ENCODE data around the gene MAP2K3. TPM values are rescaled to one million over a fixed set of nuclear protein-coding genes. Genes with fewer than 3 reads are reported as not detected.

Gene MAP2K3
- total RNA-seq, 1 experiment from 2014 or later = 98.1 TPM

- ChIA-PET POLR2A (ENCODE audit: unreplicated experiment) (no interaction called here), CTCF (no interaction called here)
- Histone ChIP-seq H3F3A (ENCODE audit: insufficient read depth, low read depth) (no peaks in the 10 kb centered on the region), H3K9me3 (ENCODE audit: insufficient read depth, low read depth) (no peaks in the 10 kb centered on the region), H2AFZ (no peak overlapping the region), H3K9me2 (ENCODE audit: insufficient read depth) (no peaks in the 10 kb centered on the region), H3K4me3 (no peak overlapping the region), H3K27me3 (ENCODE audit: insufficient read depth, low read depth) (peaks cover 1% of the 10 kb centered on the region; the same call in 1 of the 2 replicates), H3K79me2 (ENCODE audit: low read depth) (peaks cover 31% of the 10 kb centered on the region), H3K27ac (no peak overlapping the region), H3K4me1 (replicated peaks; ENCODE audit: insufficient read depth) (no peaks in the 10 kb centered on the region), H3K36me3 (ENCODE audit: low read depth) (no peaks in the 10 kb centered on the region), H4K20me1 (ENCODE audit: insufficient read depth) (peaks cover 63% of the 10 kb centered on the region), H3K4me2 (no peak overlapping the region)
- intact Hi-C loops (cut with micrococcal nuclease; ENCODE audit: unreplicated experiment) = no loop called here
- no peak for DNase-seq
- BruUV-seq (replicated peaks) = no TSS peak
- TF ChIP-seq EZH2 (IDR thresholded peaks at IDR 0.05; ENCODE audit: low read depth) = no peak
- TF ChIP-seq, protein P1, sequence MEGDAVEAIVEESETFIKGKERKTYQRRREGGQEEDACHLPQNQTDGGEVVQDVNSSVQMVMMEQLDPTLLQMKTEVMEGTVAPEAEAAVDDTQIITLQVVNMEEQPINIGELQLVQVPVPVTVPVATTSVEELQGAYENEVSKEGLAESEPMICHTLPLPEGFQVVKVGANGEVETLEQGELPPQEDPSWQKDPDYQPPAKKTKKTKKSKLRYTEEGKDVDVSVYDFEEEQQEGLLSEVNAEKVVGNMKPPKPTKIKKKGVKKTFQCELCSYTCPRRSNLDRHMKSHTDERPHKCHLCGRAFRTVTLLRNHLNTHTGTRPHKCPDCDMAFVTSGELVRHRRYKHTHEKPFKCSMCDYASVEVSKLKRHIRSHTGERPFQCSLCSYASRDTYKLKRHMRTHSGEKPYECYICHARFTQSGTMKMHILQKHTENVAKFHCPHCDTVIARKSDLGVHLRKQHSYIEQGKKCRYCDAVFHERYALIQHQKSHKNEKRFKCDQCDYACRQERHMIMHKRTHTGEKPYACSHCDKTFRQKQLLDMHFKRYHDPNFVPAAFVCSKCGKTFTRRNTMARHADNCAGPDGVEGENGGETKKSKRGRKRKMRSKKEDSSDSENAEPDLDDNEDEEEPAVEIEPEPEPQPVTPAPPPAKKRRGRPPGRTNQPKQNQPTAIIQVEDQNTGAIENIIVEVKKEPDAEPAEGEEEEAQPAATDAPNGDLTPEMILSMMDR (conservative IDR thresholded peaks at IDR 0.05) = no peak
Observed at GRCh38 chr17:21298056-21298982, 13.8 kb downstream of the MAP2K3 start.

DNA sequence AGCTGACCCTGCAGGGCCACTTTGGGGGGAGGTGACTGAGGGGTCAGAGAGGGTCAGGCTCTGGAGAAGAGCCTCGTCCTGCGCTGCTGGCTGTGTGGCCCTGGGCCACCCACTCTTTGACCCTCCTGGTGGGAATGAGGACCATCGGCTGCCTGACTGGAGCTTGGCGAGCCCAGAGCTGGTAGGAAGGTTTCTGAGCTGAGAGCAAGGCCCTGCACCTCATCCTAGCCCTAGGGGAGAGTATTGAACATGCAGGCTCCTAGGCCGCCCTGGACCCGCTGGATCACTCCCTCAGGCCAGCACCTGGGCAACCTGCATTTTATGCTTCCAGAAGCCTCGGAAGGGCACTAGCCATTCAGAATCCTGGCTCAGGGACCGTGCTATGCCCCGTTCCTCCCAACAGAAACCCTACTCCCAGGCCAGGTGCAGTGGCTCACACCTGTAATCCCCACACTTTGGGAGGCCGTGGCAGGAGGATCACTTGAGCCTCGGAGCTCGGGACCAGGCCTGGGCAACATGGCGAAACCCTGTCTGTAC is 14.5 kb downstream of the MAP2K3 start:
- CTCF ChIA-PET = no interaction called here
- no TSS peak for BruUV-seq (replicated peaks)
- intact Hi-C loops (cut with micrococcal nuclease; ENCODE audit: unreplicated experiment) = no loop called here

DNA sequence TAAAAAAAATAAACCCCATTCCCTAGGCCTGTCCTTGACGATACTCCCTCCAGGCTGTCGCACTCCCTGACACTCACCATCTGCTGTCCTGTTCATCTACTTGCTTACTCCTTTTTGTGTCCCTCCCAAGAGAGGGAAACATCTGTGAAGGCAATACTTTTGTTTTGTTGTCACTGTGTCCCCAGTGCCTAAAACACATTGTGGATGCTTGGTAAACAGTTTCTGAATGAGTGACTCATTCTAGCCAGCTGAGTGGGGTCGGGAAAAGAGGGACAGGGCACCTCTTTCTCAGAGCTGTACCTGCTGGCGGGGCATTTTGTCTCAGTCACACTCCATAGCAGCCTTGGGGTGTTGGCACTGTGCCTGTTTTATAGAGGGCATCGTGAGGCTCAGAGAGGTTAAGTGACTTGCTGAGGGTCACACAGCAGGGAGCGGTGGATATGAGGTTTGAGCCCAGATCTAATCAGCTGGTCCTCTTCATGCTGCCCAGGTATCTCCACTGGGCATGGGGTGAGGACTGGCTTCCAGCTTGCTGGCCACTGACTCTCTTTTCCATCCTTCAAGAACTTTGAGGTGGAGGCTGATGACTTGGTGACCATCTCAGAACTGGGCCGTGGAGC is 15.6 kb downstream of the MAP2K3 start:
- Histone ChIP-seq H3K4me3 (no peak overlapping the region), H4K20me1 (ENCODE audit: insufficient read depth) (peaks cover 45% of the 10 kb centered on the region), H3K9me2 (ENCODE audit: insufficient read depth) (no peaks in the 10 kb centered on the region), H3K27ac (no peak overlapping the region), H3K4me2 (no peak overlapping the region), H3K9me3 (ENCODE audit: insufficient read depth, low read depth) (no peaks in the 10 kb centered on the region), H3K27me3 (ENCODE audit: insufficient read depth, low read depth) (peaks cover 6% of the 10 kb centered on the region; the same call in 1 of the 2 replicates), H3K4me1 (replicated peaks; ENCODE audit: insufficient read depth) (no peaks in the 10 kb centered on the region), H3K79me2 (ENCODE audit: low read depth) (peaks cover 14% of the 10 kb centered on the region; the same call in 1 of the 2 replicates), H3K36me3 (ENCODE audit: low read depth) (no peaks in the 10 kb centered on the region), H2AFZ (no peak overlapping the region), H3F3A (ENCODE audit: insufficient read depth, low read depth) (no peaks in the 10 kb centered on the region)
- POLR2A ChIA-PET (ENCODE audit: unreplicated experiment) = no interaction called here
- intact Hi-C loops (cut with micrococcal nuclease; ENCODE audit: unreplicated experiment) = no loop called here
- no peak for DNase-seq
- BruUV-seq (replicated peaks) = TSS peak; percentile 5
- CTCF ChIA-PET = interaction anchor here (0.6 kb wide), 2 partner anchors 168 to 1922 kb away, joined by 3 to 6 read pairs; partner anchors contain the start of gene MAPK7
- TF ChIP-seq, protein P1 (conservative IDR thresholded peaks at IDR 0.05) = no peak
- no peak for TF ChIP-seq EZH2 (IDR thresholded peaks at IDR 0.05; ENCODE audit: low read depth)

More for the DNA sequence above, 14.5 kb downstream of the MAP2K3 start:
- H3K9me2 ChIP-seq (ENCODE audit: insufficient read depth) = no peaks in the 10 kb centered on the region
- TF ChIP-seq, protein P1 (conservative IDR thresholded peaks at IDR 0.05) = no peak
- TF ChIP-seq EZH2 (IDR thresholded peaks at IDR 0.05; ENCODE audit: low read depth) = no peak
- H3K27me3 ChIP-seq (ENCODE audit: insufficient read depth, low read depth) = peaks cover 6% of the 10 kb centered on the region; the same call in 1 of the 2 replicates
- POLR2A ChIA-PET (ENCODE audit: unreplicated experiment) = no interaction called here
- H3K27ac ChIP-seq = no peak overlapping the region
- peaks cover 55% of the 10 kb centered on the region for H4K20me1 ChIP-seq (ENCODE audit: insufficient read depth)
- DNase-seq = no peak
- H3F3A ChIP-seq (ENCODE audit: insufficient read depth, low read depth) = no peaks in the 10 kb centered on the region
- peaks cover 24% of the 10 kb centered on the region for H3K79me2 ChIP-seq (ENCODE audit: low read depth)
- no peak overlapping the region for H2AFZ ChIP-seq
- no peak overlapping the region for H3K4me2 ChIP-seq
- H3K4me3 ChIP-seq = no peak overlapping the region
- H3K36me3 ChIP-seq (ENCODE audit: low read depth) = no peaks in the 10 kb centered on the region
- no peaks in the 10 kb centered on the region for H3K4me1 ChIP-seq (replicated peaks; ENCODE audit: insufficient read depth)
- H3K9me3 ChIP-seq (ENCODE audit: insufficient read depth, low read depth) = no peaks in the 10 kb centered on the region

All from PC-9 (cell line).